Caco-2 (cell line): ENCODE data around the gene PIGU. TPM values are rescaled to one million over a fixed set of nuclear protein-coding genes. Genes with fewer than 3 reads are reported as not detected.

Source experiments
- BruUV-seq: library from RNA; stranded (reverse); fragments of 400-500 nt; replicated peaks from 2 replicates; lab custom pipeline; 2021; lab: Mats Ljungman, UMichigan
- CTCF ChIA-PET: fragments of 300-600 bp; sonication (Branson Sonifier 250); formaldehyde crosslinking; loops from one replicate; lab custom pipeline; 2022; ENCODE audit warnings: antibody characterized with exemption; lab: Charles Lee
- POLR2A ChIA-PET: fragments of 300-600 bp; sonication (Branson Sonifier 250); formaldehyde crosslinking; loops from one replicate; lab custom pipeline; 2022; ENCODE audit warnings: antibody characterized with exemption; lab: Charles Lee
- DNase-seq, 2 experiments: peaks; one replicate each; pipeline versions ENCODE4 v3.0.0 to v3.0.0-alpha.2; 2020 to 2022
- H3K27me3 ChIP-seq: replicated peaks from 2 replicates; pipeline ENCODE4 v1.6.0; 2011; ENCODE audit warnings: low read length; ENCODE audit not compliant: control insufficient read depth, insufficient read depth
- H3K36me3 ChIP-seq: 2 replicates; pipeline ENCODE4 v1.5.1; 2011; ENCODE audit warnings: low read length; ENCODE audit not compliant: control insufficient read depth, insufficient read depth
- H3K4me1 ChIP-seq: fragments of 250-450 bp; sonication (Bioruptor Pico); 2 replicates; pipeline ENCODE4 v1.5.1; 2020; ENCODE audit warnings: mild to moderate bottlenecking
- H3K4me3 ChIP-seq: 2 replicates; pipeline ENCODE4 v1.5.1; 2011; ENCODE audit warnings: low read depth, mild to moderate bottlenecking, control low read depth, low read length
- H3K9me3 ChIP-seq: fragments of 250-450 bp; sonication (Bioruptor Pico); 2 replicates; pipeline ENCODE4 v1.5.1; 2020; ENCODE audit warnings: mild to moderate bottlenecking, moderate library complexity
- H3K27ac Mint-ChIP-seq: one replicate; pipeline ENCODE4 v1.8.0; 2022; ENCODE audit warnings: mixed read lengths; ENCODE audit not compliant: unreplicated experiment
- H3K27me3 Mint-ChIP-seq: one replicate; pipeline ENCODE4 v1.8.0; 2022; ENCODE audit warnings: mixed read lengths; ENCODE audit not compliant: insufficient read depth, unreplicated experiment
- H3K36me3 Mint-ChIP-seq: one replicate; pipeline ENCODE4 v1.8.0; 2022; ENCODE audit warnings: mild to moderate bottlenecking, mixed read lengths; ENCODE audit not compliant: insufficient read depth, unreplicated experiment
- H3K4me1 Mint-ChIP-seq: one replicate; pipeline ENCODE4 v1.8.0; 2022; ENCODE audit warnings: low read depth, mixed read lengths; ENCODE audit not compliant: unreplicated experiment
- H3K4me3 Mint-ChIP-seq: one replicate; pipeline ENCODE4 v1.8.0; 2022; ENCODE audit warnings: mild to moderate bottlenecking, moderate library complexity, mixed read lengths; ENCODE audit not compliant: unreplicated experiment
- H3K9me3 Mint-ChIP-seq: one replicate; pipeline ENCODE4 v1.8.0; 2022; ENCODE audit warnings: mixed read lengths; ENCODE audit not compliant: unreplicated experiment
- intact Hi-C: fragments of 100-400 bp; cut with micrococcal nuclease; formaldehyde crosslinking; loops from one replicate; pipeline ENCODE4 v1.10.0; 2022; ENCODE audit not compliant: unreplicated experiment
- total RNA-seq: library from RNA; stranded (reverse); gene quantifications from 2 replicates; pipeline ENCODE4 v1.2.3, GENCODE V29; 2022
- TF ChIP-seq, protein P1 (sequence below), 2 experiments: fragments of 200-600 bp in 1 of 2; IDR thresholded peaks; 1 replicate in 1 of 2; 2 replicates in 1 of 2; pipeline versions ENCODE4 v1.5.1 to v1.8.0; 2011 to 2022; ENCODE audit warnings: antibody characterized with exemption in 1 of 2, control low read depth in 1 of 2, inconsistent platforms in 1 of 2, low read depth in 1 of 2, low read length in 1 of 2, mild to moderate bottlenecking in 1 of 2, moderate library complexity in 1 of 2; ENCODE audit not compliant: insufficient read depth in 1 of 2, severe bottlenecking in 1 of 2, unreplicated experiment in 1 of 2

PIGU gene
- total RNA-seq, 1 experiment from 2014 or later = 61.7 TPM

GRCh38 chr20:34691838-34692237 is 14.9 kb upstream of the PIGU start:
- POLR2A ChIA-PET = no interaction called here

GRCh38 chr20:34689486-34689885 is 12.6 kb upstream of the PIGU start:
- intact Hi-C loops = no loop called here
- Histone ChIP-seq H3K4me3 (no peak overlapping the region), H3K36me3 (no peaks in the 10 kb centered on the region), H3K27me3 (no peaks in the 10 kb centered on the region), H3K4me1 (no peaks in the 10 kb centered on the region), H3K9me3 (no peaks in the 10 kb centered on the region)
- Mint-ChIP-seq H3K4me3 (no peak overlapping the region), H3K4me1 (no peaks in the 10 kb centered on the region), H3K36me3 (no peaks in the 10 kb centered on the region), H3K27ac (no peak overlapping the region), H3K9me3 (no peaks in the 10 kb centered on the region), H3K27me3 (no peaks in the 10 kb centered on the region)
- ChIA-PET CTCF (interaction anchor here (0.6 kb wide), 1 partner anchor 19 kb away, joined by 5 read pairs; no protein-coding TSS in a partner anchor), POLR2A (no interaction called here)
- DNase-seq = peak in 1 of 2 experiments; percentile 29
- no TSS peak for BruUV-seq
- TF ChIP-seq, protein P1, sequence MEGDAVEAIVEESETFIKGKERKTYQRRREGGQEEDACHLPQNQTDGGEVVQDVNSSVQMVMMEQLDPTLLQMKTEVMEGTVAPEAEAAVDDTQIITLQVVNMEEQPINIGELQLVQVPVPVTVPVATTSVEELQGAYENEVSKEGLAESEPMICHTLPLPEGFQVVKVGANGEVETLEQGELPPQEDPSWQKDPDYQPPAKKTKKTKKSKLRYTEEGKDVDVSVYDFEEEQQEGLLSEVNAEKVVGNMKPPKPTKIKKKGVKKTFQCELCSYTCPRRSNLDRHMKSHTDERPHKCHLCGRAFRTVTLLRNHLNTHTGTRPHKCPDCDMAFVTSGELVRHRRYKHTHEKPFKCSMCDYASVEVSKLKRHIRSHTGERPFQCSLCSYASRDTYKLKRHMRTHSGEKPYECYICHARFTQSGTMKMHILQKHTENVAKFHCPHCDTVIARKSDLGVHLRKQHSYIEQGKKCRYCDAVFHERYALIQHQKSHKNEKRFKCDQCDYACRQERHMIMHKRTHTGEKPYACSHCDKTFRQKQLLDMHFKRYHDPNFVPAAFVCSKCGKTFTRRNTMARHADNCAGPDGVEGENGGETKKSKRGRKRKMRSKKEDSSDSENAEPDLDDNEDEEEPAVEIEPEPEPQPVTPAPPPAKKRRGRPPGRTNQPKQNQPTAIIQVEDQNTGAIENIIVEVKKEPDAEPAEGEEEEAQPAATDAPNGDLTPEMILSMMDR (IDR thresholded peaks at IDR 0.05; ENCODE audit: insufficient read depth in 1 of 2, low read depth in 1 of 2, low read length in 1 of 2, severe bottlenecking in 1 of 2, unreplicated experiment in 1 of 2) = no peak

More at GRCh38 chr20:34691838-34692237, 14.9 kb upstream of the PIGU start:
- BruUV-seq = no TSS peak
- intact Hi-C loops = no loop called here
- Mint-ChIP-seq H3K4me1 (peaks cover 7% of the 10 kb centered on the region), H3K9me3 (no peaks in the 10 kb centered on the region), H3K36me3 (no peaks in the 10 kb centered on the region), H3K27me3 (no peaks in the 10 kb centered on the region), H3K4me3 (no peak overlapping the region), H3K27ac (no peak overlapping the region)
- H3K9me3 ChIP-seq = no peaks in the 10 kb centered on the region
- H3K27me3 ChIP-seq = no peaks in the 10 kb centered on the region
- no peak overlapping the region for H3K4me3 ChIP-seq
- H3K36me3 ChIP-seq = no peaks in the 10 kb centered on the region
- CTCF ChIA-PET = no interaction called here
- H3K4me1 ChIP-seq = no peaks in the 10 kb centered on the region
- peak in 1 of 2 experiments; percentile 26 for DNase-seq
- TF ChIP-seq, protein P1 (IDR thresholded peaks at IDR 0.05; ENCODE audit: insufficient read depth in 1 of 2, low read depth in 1 of 2, low read length in 1 of 2, severe bottlenecking in 1 of 2, unreplicated experiment in 1 of 2) = no peak

- no peaks in the 10 kb centered on the region for H3K36me3 ChIP-seq
- H3K27me3 Mint-ChIP-seq = no peaks in the 10 kb centered on the region
- no peak overlapping the region for H3K4me3 ChIP-seq
- DNase-seq = no peak
- intact Hi-C loops = no loop called here
- no peak overlapping the region for H3K4me3 Mint-ChIP-seq
- H3K4me1 ChIP-seq = peaks cover 6% of the 10 kb centered on the region; the same call in 1 of the 2 replicates
- POLR2A ChIA-PET = no interaction called here
- H3K9me3 ChIP-seq = no peaks in the 10 kb centered on the region; the same call in 1 of the 2 replicates
- H3K27ac Mint-ChIP-seq = no peak overlapping the region
- H3K36me3 Mint-ChIP-seq = no peaks in the 10 kb centered on the region
- H3K9me3 Mint-ChIP-seq = no peaks in the 10 kb centered on the region
- TF ChIP-seq, protein P1 (IDR thresholded peaks at IDR 0.05; ENCODE audit: insufficient read depth in 1 of 2, low read depth in 1 of 2, low read length in 1 of 2, severe bottlenecking in 1 of 2, unreplicated experiment in 1 of 2) = no peak
- no TSS peak for BruUV-seq
- CTCF ChIA-PET = no interaction called here
- H3K4me1 Mint-ChIP-seq = peaks cover 7% of the 10 kb centered on the region
- no peaks in the 10 kb centered on the region for H3K27me3 ChIP-seq
Measured at GRCh38 chr20:34683667-34684066, 6.8 kb upstream of the PIGU start.
